NB4 (cell line): ENCODE measurements around the gene ADAP1.

ENCODE experiments used
- MYC ChIP-seq: IDR thresholded peaks from 2 replicates; pipeline ENCODE4 v1.6.1; 2011; ENCODE audit warnings: low read depth, low read length
- POLR2A ChIP-seq: IDR thresholded peaks from 2 replicates; pipeline ENCODE4 v1.6.1; 2011; ENCODE audit warnings: mild to moderate bottlenecking; ENCODE audit not compliant: insufficient read length; ENCODE audit errors: extremely low read depth
- TF ChIP-seq, protein P1 (sequence below): IDR thresholded peaks from one replicate; pipeline ENCODE4 v1.5.1; 2012; ENCODE audit warnings: low read depth, low read length
- TF ChIP-seq, protein P2 (sequence below): IDR thresholded peaks from 2 replicates; pipeline ENCODE4 v1.6.1; 2011; ENCODE audit warnings: low read depth, low read length

DNA sequence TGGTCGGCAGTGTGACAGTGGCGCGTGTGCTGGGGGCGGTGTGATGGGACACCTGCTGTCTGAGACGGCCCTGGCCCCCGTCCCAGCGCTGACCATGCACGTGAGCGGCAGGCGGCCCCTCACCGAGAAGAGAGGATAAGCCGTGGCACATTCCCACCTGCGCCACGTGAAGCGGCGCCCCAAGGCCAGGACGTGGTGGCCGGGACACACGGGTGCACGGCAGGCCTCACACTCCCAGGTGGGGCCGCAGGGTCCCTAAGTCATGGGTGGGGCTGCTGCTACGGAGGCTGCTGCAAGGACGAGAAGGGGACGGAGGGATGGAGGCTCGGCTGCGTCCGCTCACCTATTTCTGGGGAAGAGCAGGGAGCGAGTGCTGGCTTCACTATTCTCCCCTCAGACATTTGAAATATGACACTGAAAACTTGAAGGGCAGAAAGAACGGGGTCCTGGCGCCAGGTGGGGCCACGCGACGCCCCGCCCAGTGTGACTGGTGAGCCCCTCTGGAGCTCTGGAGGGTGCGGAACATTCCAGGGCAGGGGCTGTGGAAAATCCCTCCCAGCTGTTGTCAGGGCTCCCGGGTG lies 36.0 kb upstream of the ADAP1 start:
- TF ChIP-seq, protein P1, sequence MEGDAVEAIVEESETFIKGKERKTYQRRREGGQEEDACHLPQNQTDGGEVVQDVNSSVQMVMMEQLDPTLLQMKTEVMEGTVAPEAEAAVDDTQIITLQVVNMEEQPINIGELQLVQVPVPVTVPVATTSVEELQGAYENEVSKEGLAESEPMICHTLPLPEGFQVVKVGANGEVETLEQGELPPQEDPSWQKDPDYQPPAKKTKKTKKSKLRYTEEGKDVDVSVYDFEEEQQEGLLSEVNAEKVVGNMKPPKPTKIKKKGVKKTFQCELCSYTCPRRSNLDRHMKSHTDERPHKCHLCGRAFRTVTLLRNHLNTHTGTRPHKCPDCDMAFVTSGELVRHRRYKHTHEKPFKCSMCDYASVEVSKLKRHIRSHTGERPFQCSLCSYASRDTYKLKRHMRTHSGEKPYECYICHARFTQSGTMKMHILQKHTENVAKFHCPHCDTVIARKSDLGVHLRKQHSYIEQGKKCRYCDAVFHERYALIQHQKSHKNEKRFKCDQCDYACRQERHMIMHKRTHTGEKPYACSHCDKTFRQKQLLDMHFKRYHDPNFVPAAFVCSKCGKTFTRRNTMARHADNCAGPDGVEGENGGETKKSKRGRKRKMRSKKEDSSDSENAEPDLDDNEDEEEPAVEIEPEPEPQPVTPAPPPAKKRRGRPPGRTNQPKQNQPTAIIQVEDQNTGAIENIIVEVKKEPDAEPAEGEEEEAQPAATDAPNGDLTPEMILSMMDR, result no peak
- no peak for TF ChIP-seq POLR2A
- TF ChIP-seq, protein P2, sequence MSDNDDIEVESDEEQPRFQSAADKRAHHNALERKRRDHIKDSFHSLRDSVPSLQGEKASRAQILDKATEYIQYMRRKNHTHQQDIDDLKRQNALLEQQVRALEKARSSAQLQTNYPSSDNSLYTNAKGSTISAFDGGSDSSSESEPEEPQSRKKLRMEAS, result no peak
- TF ChIP-seq MYC, result no peak
